KMS-11 (cell line): ENCODE data around the gene RNASEL.
A peak's percentile ranks its signal among the peaks of the same experiment; 100 is the strongest.

ENCODE experiments used
- H2AFZ ChIP-seq: fragments of 200-600 bp; sonication (generic); 2 replicates; pipeline ENCODE4 v1.6.1; 2016; ENCODE audit warnings: antibody characterized with exemption, mixed run types, low read depth
- H3K27ac ChIP-seq: fragments of 200-600 bp; sonication (generic); 2 replicates; pipeline ENCODE4 v1.6.1; 2016; ENCODE audit warnings: mild to moderate bottlenecking, mixed run types
- H3K27me3 ChIP-seq: fragments of 200-600 bp; sonication (generic); 2 replicates; pipeline ENCODE4 v1.6.1; 2017; ENCODE audit warnings: mild to moderate bottlenecking, low read depth, mixed run types, moderate library complexity; ENCODE audit not compliant: insufficient read depth
- H3K36me3 ChIP-seq: fragments of 200-600 bp; sonication (generic); 2 replicates; pipeline ENCODE4 v1.6.1; 2017; ENCODE audit warnings: mild to moderate bottlenecking, mixed run types; ENCODE audit not compliant: insufficient read depth
- H3K4me1 ChIP-seq: fragments of 200-600 bp; sonication (generic); 2 replicates; pipeline ENCODE4 v1.6.1; 2016; ENCODE audit warnings: mild to moderate bottlenecking, low read depth, mixed run types; ENCODE audit not compliant: poor library complexity, severe bottlenecking
- H3K4me2 ChIP-seq: fragments of 200-600 bp; sonication (generic); 2 replicates; pipeline ENCODE4 v1.7.0; 2016; ENCODE audit warnings: mild to moderate bottlenecking, mixed run types
- H3K4me3 ChIP-seq: fragments of 200-600 bp; sonication (generic); IDR thresholded peaks from 2 replicates; pipeline ENCODE4 v1.6.1; 2017; ENCODE audit warnings: low read depth, low read length, mixed read lengths; ENCODE audit not compliant: insufficient read depth
- H3K79me2 ChIP-seq: fragments of 200-600 bp; sonication (generic); 2 replicates; pipeline ENCODE4 v1.6.1; 2016; ENCODE audit warnings: low read depth, mixed run types; ENCODE audit not compliant: insufficient read depth
- H3K9ac ChIP-seq: fragments of 200-600 bp; sonication (generic); 2 replicates; pipeline ENCODE4 v1.6.1; 2016; ENCODE audit warnings: mild to moderate bottlenecking, mixed run types
- H4K20me1 ChIP-seq: fragments of 200-600 bp; sonication (generic); 2 replicates; pipeline ENCODE4 v1.6.1; 2016; ENCODE audit warnings: mild to moderate bottlenecking, mixed run types; ENCODE audit not compliant: insufficient read depth
- TF ChIP-seq, protein P1 (sequence below): fragments of 200-600 bp; sonication (generic); conservative IDR thresholded peaks from 2 replicates; pipeline ENCODE4 v1.6.1; 2017; ENCODE audit warnings: low read depth, mild to moderate bottlenecking, antibody characterized with exemption, low read length, moderate library complexity, mixed read lengths

RNASEL gene, protein sequence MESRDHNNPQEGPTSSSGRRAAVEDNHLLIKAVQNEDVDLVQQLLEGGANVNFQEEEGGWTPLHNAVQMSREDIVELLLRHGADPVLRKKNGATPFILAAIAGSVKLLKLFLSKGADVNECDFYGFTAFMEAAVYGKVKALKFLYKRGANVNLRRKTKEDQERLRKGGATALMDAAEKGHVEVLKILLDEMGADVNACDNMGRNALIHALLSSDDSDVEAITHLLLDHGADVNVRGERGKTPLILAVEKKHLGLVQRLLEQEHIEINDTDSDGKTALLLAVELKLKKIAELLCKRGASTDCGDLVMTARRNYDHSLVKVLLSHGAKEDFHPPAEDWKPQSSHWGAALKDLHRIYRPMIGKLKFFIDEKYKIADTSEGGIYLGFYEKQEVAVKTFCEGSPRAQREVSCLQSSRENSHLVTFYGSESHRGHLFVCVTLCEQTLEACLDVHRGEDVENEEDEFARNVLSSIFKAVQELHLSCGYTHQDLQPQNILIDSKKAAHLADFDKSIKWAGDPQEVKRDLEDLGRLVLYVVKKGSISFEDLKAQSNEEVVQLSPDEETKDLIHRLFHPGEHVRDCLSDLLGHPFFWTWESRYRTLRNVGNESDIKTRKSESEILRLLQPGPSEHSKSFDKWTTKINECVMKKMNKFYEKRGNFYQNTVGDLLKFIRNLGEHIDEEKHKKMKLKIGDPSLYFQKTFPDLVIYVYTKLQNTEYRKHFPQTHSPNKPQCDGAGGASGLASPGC

DNA sequence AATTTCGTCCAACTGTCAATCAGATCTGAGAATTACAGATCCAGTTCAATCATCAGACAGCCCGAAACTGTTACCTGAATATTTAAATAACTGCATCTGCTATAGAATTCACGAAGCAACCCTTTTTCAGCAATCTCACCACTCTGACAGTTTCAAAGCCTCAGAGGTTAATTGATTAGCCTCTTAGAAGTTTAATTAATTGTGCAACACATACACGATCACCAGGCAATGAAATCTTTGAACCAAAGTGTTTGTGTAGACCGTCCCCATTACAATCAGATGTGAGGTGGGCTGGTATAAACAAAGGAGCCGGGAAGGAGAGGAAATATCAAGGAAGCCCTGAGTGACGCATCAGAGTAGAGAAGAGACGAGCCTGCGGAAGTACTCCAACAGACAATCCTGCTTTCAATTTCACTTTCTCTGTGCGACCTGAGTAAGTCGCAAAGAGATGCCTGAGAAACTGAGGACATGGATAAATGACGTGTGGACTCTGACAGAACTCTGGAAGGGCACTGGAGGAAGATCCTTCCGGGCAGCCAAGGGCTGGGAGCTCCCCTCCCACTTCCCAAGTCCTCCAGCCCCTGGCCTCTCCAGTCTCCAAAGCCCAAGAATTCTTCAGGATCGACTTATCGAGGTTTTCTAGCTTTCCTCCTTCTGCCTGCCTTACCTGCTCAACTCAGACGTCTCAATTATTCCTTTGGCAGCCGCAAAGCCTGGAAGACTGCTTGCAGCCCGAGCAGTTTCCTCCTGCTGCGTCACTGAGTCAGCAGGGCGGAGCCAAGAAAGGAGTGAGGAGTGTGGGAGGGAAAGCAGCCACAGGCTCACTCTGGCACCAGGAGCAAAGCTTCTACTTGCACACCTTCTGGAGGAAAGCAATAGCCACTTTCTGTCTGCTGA lies at the start of gene RNASEL:
RNASEL (minus strand) TSS at position 757 of the 897 bp plus-strand sequence. CDS start 2,450 bp downstream, outside the sequence.
- H3K4me2 ChIP-seq: peak within 1 kb of the TSS; percentile 79
- H4K20me1 ChIP-seq: no peaks in the 10 kb centered on the region
- H3K36me3 ChIP-seq: no peaks in the 10 kb centered on the region; the same call in 1 of the 2 replicates
- H2AFZ ChIP-seq: peak within 1 kb of the TSS; percentile 95
- H3K4me1 ChIP-seq: peaks cover 18% of the 10 kb centered on the region
- no peaks in the 10 kb centered on the region for H3K27me3 ChIP-seq
- H3K79me2 ChIP-seq: no peaks in the 10 kb centered on the region
- peak within 1 kb of the TSS; percentile 88 for H3K9ac ChIP-seq
- TF ChIP-seq, protein P1, sequence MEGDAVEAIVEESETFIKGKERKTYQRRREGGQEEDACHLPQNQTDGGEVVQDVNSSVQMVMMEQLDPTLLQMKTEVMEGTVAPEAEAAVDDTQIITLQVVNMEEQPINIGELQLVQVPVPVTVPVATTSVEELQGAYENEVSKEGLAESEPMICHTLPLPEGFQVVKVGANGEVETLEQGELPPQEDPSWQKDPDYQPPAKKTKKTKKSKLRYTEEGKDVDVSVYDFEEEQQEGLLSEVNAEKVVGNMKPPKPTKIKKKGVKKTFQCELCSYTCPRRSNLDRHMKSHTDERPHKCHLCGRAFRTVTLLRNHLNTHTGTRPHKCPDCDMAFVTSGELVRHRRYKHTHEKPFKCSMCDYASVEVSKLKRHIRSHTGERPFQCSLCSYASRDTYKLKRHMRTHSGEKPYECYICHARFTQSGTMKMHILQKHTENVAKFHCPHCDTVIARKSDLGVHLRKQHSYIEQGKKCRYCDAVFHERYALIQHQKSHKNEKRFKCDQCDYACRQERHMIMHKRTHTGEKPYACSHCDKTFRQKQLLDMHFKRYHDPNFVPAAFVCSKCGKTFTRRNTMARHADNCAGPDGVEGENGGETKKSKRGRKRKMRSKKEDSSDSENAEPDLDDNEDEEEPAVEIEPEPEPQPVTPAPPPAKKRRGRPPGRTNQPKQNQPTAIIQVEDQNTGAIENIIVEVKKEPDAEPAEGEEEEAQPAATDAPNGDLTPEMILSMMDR: 0 out of 2 replicates have a peak, but pooled peaks have one; percentile 6
- peak within 1 kb of the TSS; percentile 79 for H3K27ac ChIP-seq
- H3K4me3 ChIP-seq: peak within 1 kb of the TSS; percentile 99

DNA sequence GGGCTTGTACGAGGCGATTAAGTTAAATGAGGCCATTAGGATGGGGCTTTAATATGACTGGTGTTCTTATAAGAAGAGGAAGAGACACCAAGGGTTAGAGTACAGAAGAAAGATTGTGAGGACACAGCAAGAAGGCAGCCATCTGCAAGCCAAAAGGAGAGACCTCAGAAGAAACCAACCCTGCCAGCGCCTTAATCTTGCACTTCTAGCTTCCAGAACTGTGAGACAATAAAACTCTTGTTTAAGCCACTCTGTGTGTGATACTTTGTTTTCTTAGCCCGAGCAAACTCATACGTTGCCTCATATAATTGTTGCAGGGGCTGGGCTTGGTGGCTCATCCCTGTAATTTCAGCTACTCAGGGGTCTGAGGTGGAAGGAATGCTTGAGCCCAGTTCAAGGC lies 48.7 kb upstream of the RNASEL start:
- Histone ChIP-seq H3K27ac (no peak overlapping the region), H2AFZ (no peak overlapping the region), H3K4me3 (no peak overlapping the region), H3K4me2 (no peak overlapping the region), H3K9ac (no peak overlapping the region), H3K27me3 (no peaks in the 10 kb centered on the region), H3K4me1 (peaks cover 3% of the 10 kb centered on the region), H3K79me2 (no peaks in the 10 kb centered on the region), H4K20me1 (no peaks in the 10 kb centered on the region), H3K36me3 (no peaks in the 10 kb centered on the region)
- TF ChIP-seq, protein P1: no peak

DNA sequence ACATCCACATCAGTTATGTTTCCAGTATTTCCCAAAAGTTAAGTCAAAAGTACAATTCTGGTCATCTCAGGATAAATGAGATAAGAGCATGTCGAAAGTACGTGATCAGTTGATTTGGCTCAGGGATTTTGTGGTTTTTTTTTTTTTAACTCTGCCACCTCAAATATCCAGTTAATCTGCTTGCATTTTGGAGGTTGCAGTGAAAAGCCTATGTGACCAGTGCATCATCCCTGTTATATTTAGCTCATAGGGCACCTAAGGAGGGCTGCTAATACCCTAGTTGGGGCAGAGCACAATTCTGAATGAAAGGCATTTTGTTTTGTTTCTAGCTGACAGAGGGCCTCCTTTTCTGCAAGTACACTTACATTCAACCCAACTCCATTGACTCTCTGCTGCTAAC lies 46.8 kb upstream of the RNASEL start:
- H3K27me3 ChIP-seq: no peaks in the 10 kb centered on the region
- no peak overlapping the region for H2AFZ ChIP-seq
- no peak overlapping the region for H3K4me2 ChIP-seq
- no peaks in the 10 kb centered on the region for H3K79me2 ChIP-seq
- H3K4me1 ChIP-seq: peaks cover 3% of the 10 kb centered on the region
- TF ChIP-seq, protein P1: no peak
- H3K27ac ChIP-seq: no peak overlapping the region
- H3K9ac ChIP-seq: no peak overlapping the region
- no peaks in the 10 kb centered on the region for H3K36me3 ChIP-seq
- H3K4me3 ChIP-seq: no peak overlapping the region
- H4K20me1 ChIP-seq: no peaks in the 10 kb centered on the region

DNA sequence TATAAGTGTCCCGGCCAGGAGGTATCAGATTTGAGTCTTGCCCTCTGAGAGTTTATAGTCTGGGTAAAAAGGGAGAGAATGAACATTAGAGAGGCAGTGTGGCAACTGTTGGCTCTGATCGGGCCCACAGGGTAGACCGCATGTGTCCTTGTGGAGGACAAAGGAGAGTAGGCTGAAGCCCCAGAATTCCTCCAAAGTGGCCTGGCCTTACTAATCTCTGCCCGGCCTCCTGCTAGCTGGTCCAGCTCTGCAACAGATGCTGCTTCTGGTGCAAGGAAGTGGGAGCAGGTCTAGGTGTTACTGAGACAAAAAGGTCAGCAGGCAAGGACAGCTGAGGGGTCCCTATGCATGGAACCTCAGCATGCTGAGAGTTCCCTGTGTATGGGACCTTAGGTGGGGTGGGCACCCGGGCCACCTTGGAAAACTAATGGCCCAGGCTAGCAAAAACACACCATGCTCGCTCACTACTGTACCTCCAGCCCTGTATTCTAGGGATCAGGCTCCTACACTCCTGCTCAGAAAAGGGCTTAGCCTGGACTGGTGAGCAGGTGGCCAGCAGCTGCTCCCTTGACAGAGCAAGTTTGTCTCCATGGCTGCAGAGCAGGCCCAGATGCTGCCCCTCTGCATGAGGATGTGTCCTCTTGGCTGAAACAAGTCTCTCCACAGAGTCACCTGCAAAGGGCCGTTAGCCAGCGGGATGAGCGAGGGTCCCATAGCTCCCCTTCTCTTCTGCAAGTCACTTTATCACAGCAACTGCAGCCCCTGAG lies 45.4 kb upstream of the RNASEL start:
- H3K4me3 ChIP-seq: no peak overlapping the region
- H3K4me1 ChIP-seq: peaks cover 12% of the 10 kb centered on the region
- H3K79me2 ChIP-seq: no peaks in the 10 kb centered on the region
- no peaks in the 10 kb centered on the region for H3K36me3 ChIP-seq
- no peak overlapping the region for H3K4me2 ChIP-seq
- H2AFZ ChIP-seq: no peak overlapping the region
- no peak overlapping the region for H3K27ac ChIP-seq
- H3K9ac ChIP-seq: no peak overlapping the region
- no peaks in the 10 kb centered on the region for H4K20me1 ChIP-seq
- TF ChIP-seq, protein P1: no peak
- no peaks in the 10 kb centered on the region for H3K27me3 ChIP-seq
